HepG2 (cell line): ENCODE measurements around the gene FOXS1. TPM values are rescaled to one million over a fixed set of nuclear protein-coding genes. Genes with fewer than 3 reads are reported as not detected.

Experiments
- ATAC-seq: fragments of 200-7000 bp; cut with Tn5 transposase; 3 replicates; pipeline ENCODE4 v1.9.1; 2020; ENCODE audit warnings: mild to moderate bottlenecking, moderate library complexity
- BruUV-seq: library from RNA; stranded (reverse); fragments of 400-500 nt; replicated peaks from 2 replicates; lab custom pipeline; 2021; lab: Mats Ljungman, UMichigan
- CTCF ChIA-PET: fragments of 300-600 bp; formaldehyde crosslinking; extraction: SDS; loops from one replicate; lab custom pipeline; 2021; ENCODE audit warnings: low total read pairs, inconsistent platforms, low intra/inter-chr PET ratio; lab: Yijun Ruan, JAX
- POLR2A ChIA-PET: fragments of 350-600 bp; sonication (Branson Sonifier 250); formaldehyde crosslinking; loops from one replicate; lab custom pipeline; 2020; ENCODE audit warnings: antibody characterized with exemption, inconsistent platforms; lab: Yijun Ruan, JAX
- DNase-seq: peaks from one replicate; pipeline ENCODE4 v3.0.0-alpha.2; 2015; ENCODE audit warnings: low spot score
- FAIRE-seq: peaks from 3 replicates; lab custom pipeline; 2011; peaks lifted over from hg19 to GRCh38; lab: Jason Lieb, UNC
- H2AFZ ChIP-seq: one replicate; pipeline ENCODE4 v1.6.1; 2011; ENCODE audit warnings: low read length, inconsistent platforms
- H3K27ac ChIP-seq: fragments of 300-600 bp; 3 replicates; pipeline ENCODE4 v1.8.0; 2011; ENCODE audit warnings: mixed run types, mild to moderate bottlenecking, mixed read lengths, low read length, inconsistent platforms; ENCODE audit not compliant: insufficient read depth; ENCODE audit errors: extremely low read length
- H3K27me3 ChIP-seq, 2 experiments: fragments of 200-600 bp in 1 of 2; 2 replicates in 1 of 2; 3 replicates in 1 of 2; pipeline versions ENCODE4 v1.6.0 to v1.8.0; 2011; ENCODE audit warnings: low read length in 2 of 2, mild to moderate bottlenecking in 2 of 2, moderate library complexity in 2 of 2, inconsistent platforms in 1 of 2; ENCODE audit not compliant: insufficient read depth in 2 of 2, control insufficient read depth in 1 of 2
- H3K36me3 ChIP-seq, 2 experiments: fragments of 200-600 bp in 1 of 2; replicated peaks in 1 of 2; 2 replicates in 1 of 2; 3 replicates in 1 of 2; pipeline versions ENCODE4 v1.5.1 to v1.8.0; 2011; ENCODE audit warnings: low read length in 2 of 2, inconsistent platforms in 1 of 2; ENCODE audit not compliant: insufficient read depth in 2 of 2, control insufficient read depth in 1 of 2
- H3K4me1 ChIP-seq: 2 replicates; pipeline ENCODE4 v1.5.1; 2012; ENCODE audit warnings: low read length, inconsistent platforms; ENCODE audit not compliant: insufficient read depth
- H3K4me2 ChIP-seq: 2 replicates; pipeline ENCODE4 v1.6.0; 2011; ENCODE audit warnings: low read depth, low read length, inconsistent platforms
- H3K4me3 ChIP-seq, 3 experiments: fragments of 200-600 bp in 1 of 3; sonication (generic), shearing (Covaris generic) in 1 of 3; replicated peaks in 1 of 3; 2 replicates each; pipeline ENCODE4 v1.5.1; 2011 to 2016; ENCODE audit warnings: low read length in 3 of 3, inconsistent platforms in 2 of 3, low read depth in 2 of 3, mild to moderate bottlenecking in 2 of 3, control low read depth in 1 of 3, mixed read lengths in 1 of 3; ENCODE audit not compliant: insufficient read depth in 1 of 3
- H3K79me2 ChIP-seq: one replicate; pipeline ENCODE4 v1.6.1; 2011; ENCODE audit warnings: low read length, inconsistent platforms; ENCODE audit not compliant: insufficient read depth
- H3K9ac ChIP-seq: 2 replicates; pipeline ENCODE4 v1.6.0; 2011; ENCODE audit warnings: mild to moderate bottlenecking, low read depth, low read length, inconsistent platforms; ENCODE audit not compliant: insufficient read depth
- H3K9me3 ChIP-seq: 2 replicates; pipeline ENCODE4 v1.5.1; 2012; ENCODE audit warnings: mild to moderate bottlenecking, low read length
- H4K20me1 ChIP-seq: 2 replicates; pipeline ENCODE4 v1.6.0; 2011; ENCODE audit warnings: inconsistent platforms, mild to moderate bottlenecking, low read length, moderate library complexity; ENCODE audit not compliant: insufficient read depth
- ATAD3A ChIP-seq: sonication (generic); formaldehyde crosslinking; IDR thresholded peaks from 2 replicates; pipeline ENCODE4 v1.4.0; 2020; ENCODE audit warnings: missing genetic modification reagents
- CBX5 ChIP-seq: sonication (generic); formaldehyde crosslinking; IDR thresholded peaks from 2 replicates; pipeline ENCODE4 v1.4.0; 2020; ENCODE audit warnings: missing genetic modification reagents, borderline replicate concordance
- ELF4 ChIP-seq: sonication (generic); formaldehyde crosslinking; IDR thresholded peaks from 2 replicates; pipeline ENCODE4 v1.5.0; 2020; ENCODE audit warnings: missing genetic modification reagents, mild to moderate bottlenecking, moderate library complexity, borderline replicate concordance
- ETV5 ChIP-seq: IDR thresholded peaks from 2 replicates; pipeline ENCODE4 v1.6.1; 2018; ENCODE audit warnings: missing biosample characterization, missing genetic modification reagents, inconsistent platforms, borderline replicate concordance
- GTF2F1 ChIP-seq: fragments of 150-350 bp; IDR thresholded peaks from 2 replicates; pipeline ENCODE4 v1.6.1; 2014; ENCODE audit warnings: low read length
- HES4 ChIP-seq: sonication (generic); formaldehyde crosslinking; IDR thresholded peaks from 2 replicates; pipeline ENCODE4 v1.9.0; 2021; ENCODE audit warnings: mild to moderate bottlenecking, missing genetic modification reagents, borderline replicate concordance
- NRL ChIP-seq: sonication (generic); formaldehyde crosslinking; IDR thresholded peaks from 2 replicates; pipeline ENCODE4 v1.5.0; 2020; ENCODE audit warnings: missing genetic modification reagents, mild to moderate bottlenecking, moderate library complexity, borderline replicate concordance
- PHF20 ChIP-seq: sonication (generic); formaldehyde crosslinking; IDR thresholded peaks from 2 replicates; pipeline ENCODE4 v1.5.0; 2020; ENCODE audit warnings: mild to moderate bottlenecking, missing genetic modification reagents
- SOX5 ChIP-seq: IDR thresholded peaks from 2 replicates; pipeline ENCODE4 v1.6.1; 2016; ENCODE audit warnings: borderline replicate concordance
- TBX2 ChIP-seq: sonication (generic); formaldehyde crosslinking; IDR thresholded peaks from 2 replicates; pipeline ENCODE4 v1.5.0; 2020; ENCODE audit warnings: missing genetic modification reagents, mild to moderate bottlenecking, borderline replicate concordance
- ZNF737 ChIP-seq: sonication (generic); formaldehyde crosslinking; IDR thresholded peaks from 2 replicates; pipeline ENCODE4 v1.5.0; 2020; ENCODE audit warnings: missing genetic modification reagents, mild to moderate bottlenecking, borderline replicate concordance
- ZNF770 ChIP-seq: sonication (generic); formaldehyde crosslinking; IDR thresholded peaks from 2 replicates; pipeline ENCODE4 v1.5.0; 2020; ENCODE audit warnings: mild to moderate bottlenecking, missing genetic modification reagents
- ZNF816 ChIP-seq: sonication (generic); formaldehyde crosslinking; IDR thresholded peaks from 2 replicates; pipeline ENCODE4 v1.8.0; 2022; ENCODE audit warnings: missing genetic modification reagents, mild to moderate bottlenecking, borderline replicate concordance
- WGBS: methylation state at CpG from one replicate; pipeline ENCODE4 v1.1.6; 2017; ENCODE audit warnings: low lambda C conversion rate; 5-methylcytosine and 5-hydroxymethylcytosine counted together
- in situ Hi-C: cut with HindIII; loops from 2 replicates; pipeline ENCODE4 v1.10.0; 2017; ENCODE audit warnings: low pct_unique_long_range_greater_than_20kb; ENCODE audit not compliant: extremely low pct_ligation_motif_present
- intact Hi-C: fragments of 100-400 bp; cut with micrococcal nuclease; formaldehyde crosslinking; loops from one replicate; pipeline ENCODE4 v1.10.0; 2022; ENCODE audit not compliant: unreplicated experiment
- polyA plus RNA-seq, 8 experiments: library from polyadenylated mRNA; depleted of rRNA in 3 of 8; stranded (reverse) in 7 of 8; unstranded in 1 of 8; fragments of >200 nt; fragmentation: Illumina TruSeq in 4 of 8; extraction: Trizol in 4 of 8; gene quantifications; 2 replicates each; pipeline versions ENCODE4 v1.2.1 to v1.2.3, GENCODE V29; 2011 to 2016; ENCODE audit warnings: low read depth in 4 of 8, missing spikeins in 1 of 8, mixed read lengths in 1 of 8; ENCODE audit not compliant: insufficient read depth in 1 of 8
- total RNA-seq, 5 experiments: library from RNA; depleted of rRNA; stranded (reverse); fragments of >200 nt; fragmentation: Illumina TruSeq; extraction: Trizol; gene quantifications; 2 replicates each; pipeline ENCODE4 v1.2.3, GENCODE V29; 2016; ENCODE audit warnings: low read depth in 1 of 5
- TF ChIP-seq, protein P1 (sequence below): sonication (generic); formaldehyde crosslinking; IDR thresholded peaks from 2 replicates; pipeline ENCODE4 v1.9.0; 2021; ENCODE audit warnings: missing genetic modification reagents, borderline replicate concordance
- TF ChIP-seq, protein P2 (sequence below): sonication (generic); formaldehyde crosslinking; IDR thresholded peaks from 2 replicates; pipeline ENCODE4 v1.5.0; 2020; ENCODE audit warnings: missing genetic modification reagents
- TF ChIP-seq, protein P3 (sequence below): sonication (generic); formaldehyde crosslinking; IDR thresholded peaks from 2 replicates; pipeline ENCODE4 v1.4.0; 2020; ENCODE audit warnings: mild to moderate bottlenecking, missing genetic modification reagents

The FOXS1 gene
- total and polyA plus RNA-seq, 2 of the 13 experiments (the other 11 are each of a cell fraction or from before 2014, with no cell fraction given): not detected

- CTCF ChIA-PET: no interaction called here
- FAIRE-seq: no peak
- in situ Hi-C loops (no loop called here), intact Hi-C loops (no loop called here)
- POLR2A ChIA-PET: interaction anchor here (1.1 to 1.2 kb wide), 2 partner anchors 11 to 26 kb away, joined by 3 to 4 read pairs; no protein-coding TSS in a partner anchor
- no peaks in the 10 kb centered on the region for H3K36me3 ChIP-seq
- H3K9me3 ChIP-seq: no peaks in the 10 kb centered on the region
- H3K27ac ChIP-seq: no peak overlapping the region
- peaks cover 31% of the 10 kb centered on the region for H3K4me1 ChIP-seq
- BruUV-seq: no TSS peak
- H4K20me1 ChIP-seq: no peaks in the 10 kb centered on the region
- 13% methylated on average over 9 of the region's 9 CpGs for WGBS
- no peak for DNase-seq
- no peak overlapping the region for H2AFZ ChIP-seq
- peak overlapping the region in 1 of 3 experiments; percentile 55; a peak in 1 of 6 replicates for H3K4me3 ChIP-seq
- H3K4me2 ChIP-seq: peak overlapping the region; percentile 61
- ATAC-seq: peak; percentile 12
- no peaks in the 10 kb centered on the region for H3K79me2 ChIP-seq
- peaks cover 7 to 9% of the 10 kb centered on the region in 2 experiments; a peak in 3 of 5 replicates for H3K27me3 ChIP-seq
- H3K9ac ChIP-seq: no peak overlapping the region
- no peak for TF ChIP-seq CBX5 (CRISPR knock-in tag)
- TF ChIP-seq ELF4 (CRISPR knock-in tag): no peak
- TF ChIP-seq TBX2 (CRISPR knock-in tag): no peak
- TF ChIP-seq HES4 (CRISPR knock-in tag): 0 out of 2 replicates have a peak, but pooled peaks have one; percentile 25
- TF ChIP-seq, protein P1, sequence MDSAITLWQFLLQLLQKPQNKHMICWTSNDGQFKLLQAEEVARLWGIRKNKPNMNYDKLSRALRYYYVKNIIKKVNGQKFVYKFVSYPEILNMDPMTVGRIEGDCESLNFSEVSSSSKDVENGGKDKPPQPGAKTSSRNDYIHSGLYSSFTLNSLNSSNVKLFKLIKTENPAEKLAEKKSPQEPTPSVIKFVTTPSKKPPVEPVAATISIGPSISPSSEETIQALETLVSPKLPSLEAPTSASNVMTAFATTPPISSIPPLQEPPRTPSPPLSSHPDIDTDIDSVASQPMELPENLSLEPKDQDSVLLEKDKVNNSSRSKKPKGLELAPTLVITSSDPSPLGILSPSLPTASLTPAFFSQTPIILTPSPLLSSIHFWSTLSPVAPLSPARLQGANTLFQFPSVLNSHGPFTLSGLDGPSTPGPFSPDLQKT: no peak
- no peak for TF ChIP-seq ZNF770 (CRISPR knock-in tag)
- TF ChIP-seq, protein P2, sequence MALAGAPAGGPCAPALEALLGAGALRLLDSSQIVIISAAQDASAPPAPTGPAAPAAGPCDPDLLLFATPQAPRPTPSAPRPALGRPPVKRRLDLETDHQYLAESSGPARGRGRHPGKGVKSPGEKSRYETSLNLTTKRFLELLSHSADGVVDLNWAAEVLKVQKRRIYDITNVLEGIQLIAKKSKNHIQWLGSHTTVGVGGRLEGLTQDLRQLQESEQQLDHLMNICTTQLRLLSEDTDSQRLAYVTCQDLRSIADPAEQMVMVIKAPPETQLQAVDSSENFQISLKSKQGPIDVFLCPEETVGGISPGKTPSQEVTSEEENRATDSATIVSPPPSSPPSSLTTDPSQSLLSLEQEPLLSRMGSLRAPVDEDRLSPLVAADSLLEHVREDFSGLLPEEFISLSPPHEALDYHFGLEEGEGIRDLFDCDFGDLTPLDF (CRISPR knock-in tag): no peak
- TF ChIP-seq ETV5 (CRISPR knock-in tag): 0 out of 2 replicates have a peak, but pooled peaks have one; percentile 12
- TF ChIP-seq, protein P3, sequence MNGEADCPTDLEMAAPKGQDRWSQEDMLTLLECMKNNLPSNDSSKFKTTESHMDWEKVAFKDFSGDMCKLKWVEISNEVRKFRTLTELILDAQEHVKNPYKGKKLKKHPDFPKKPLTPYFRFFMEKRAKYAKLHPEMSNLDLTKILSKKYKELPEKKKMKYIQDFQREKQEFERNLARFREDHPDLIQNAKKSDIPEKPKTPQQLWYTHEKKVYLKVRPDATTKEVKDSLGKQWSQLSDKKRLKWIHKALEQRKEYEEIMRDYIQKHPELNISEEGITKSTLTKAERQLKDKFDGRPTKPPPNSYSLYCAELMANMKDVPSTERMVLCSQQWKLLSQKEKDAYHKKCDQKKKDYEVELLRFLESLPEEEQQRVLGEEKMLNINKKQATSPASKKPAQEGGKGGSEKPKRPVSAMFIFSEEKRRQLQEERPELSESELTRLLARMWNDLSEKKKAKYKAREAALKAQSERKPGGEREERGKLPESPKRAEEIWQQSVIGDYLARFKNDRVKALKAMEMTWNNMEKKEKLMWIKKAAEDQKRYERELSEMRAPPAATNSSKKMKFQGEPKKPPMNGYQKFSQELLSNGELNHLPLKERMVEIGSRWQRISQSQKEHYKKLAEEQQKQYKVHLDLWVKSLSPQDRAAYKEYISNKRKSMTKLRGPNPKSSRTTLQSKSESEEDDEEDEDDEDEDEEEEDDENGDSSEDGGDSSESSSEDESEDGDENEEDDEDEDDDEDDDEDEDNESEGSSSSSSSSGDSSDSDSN (CRISPR knock-in tag): peak; percentile 11; the same call in 1 of the 2 replicates
- 0 out of 2 replicates have a peak, but pooled peaks have one; percentile 3 for TF ChIP-seq PHF20 (CRISPR knock-in tag)
- 0 out of 2 replicates have a peak, but pooled peaks have one; percentile 22 for TF ChIP-seq NRL
- 0 out of 2 replicates have a peak, but pooled peaks have one; percentile 9 for TF ChIP-seq ATAD3A (CRISPR knock-in tag)
- no peak for TF ChIP-seq GTF2F1
- 0 out of 2 replicates have a peak, but pooled peaks have one; percentile 40 for TF ChIP-seq ZNF737 (CRISPR knock-in tag)
- TF ChIP-seq ZNF816 (CRISPR knock-in tag): no peak
- TF ChIP-seq SOX5: no peak
These were observed 9.8 kb downstream of the FOXS1 start for GRCh38 chr20:31835554-31835953.
